Omental fat pad (tissue), 4 donors: Measurements from ENCODE around the gene MAPK1IP1L. TPM values are rescaled to one million over a fixed set of nuclear protein-coding genes. Genes with fewer than 3 reads are reported as not detected.
"Not testable (repeated sequence)": the region's sequence is repeated elsewhere in the genome, so short reads cannot be mapped to it uniquely, and the experiment has no call there.

Experiments used
- ATAC-seq: fragments of 150-250 bp; one replicate; pipeline ENCODE4 v1.9.1; 2016; ENCODE audit warnings: mild to moderate bottlenecking, moderate library complexity; ENCODE audit not compliant: low FRiP score
- DNase-seq: peaks from one replicate; pipeline ENCODE4 v3.0.0-alpha.2; 2019; ENCODE audit warnings: low spot score
- CTCF ChIP-seq, 3 donors: fragments of 450-650 bp; IDR thresholded peaks; one replicate each; pipeline ENCODE4 v1.5.1; 2016 to 2017; ENCODE audit warnings: antibody characterized with exemption in 3 of 3, mild to moderate bottlenecking in 3 of 3, moderate library complexity in 2 of 3
- total RNA-seq, 4 donors: library from RNA; depleted of rRNA; stranded (reverse); fragments of >200 nt; gene quantifications; one replicate each; pipeline ENCODE4 v1.1.0, GENCODE V29; 2016

MAPK1IP1L gene
- total RNA-seq, 4 donors from 2014 or later, result 32.5 to 81.3 (median 68.8) TPM

- TF ChIP-seq CTCF (IDR thresholded peaks at IDR 0.05), result no peak
- no peak for ATAC-seq
- DNase-seq, result no peak
Measured at GRCh38 chr14:55054098-55054497, 2.7 kb downstream of the MAPK1IP1L start.

- ATAC-seq (no peak), DNase-seq (no peak)
- TF ChIP-seq CTCF (IDR thresholded peaks at IDR 0.05), result no peak
Measured at GRCh38 chr14:55057919-55058318, 6.5 kb downstream of the MAPK1IP1L start.

GRCh38 chr14:55059333-55059732, 7.9 kb downstream of the MAPK1IP1L start:
- no peak for DNase-seq
- no peak for ATAC-seq
- TF ChIP-seq CTCF (IDR thresholded peaks at IDR 0.05), result no peak

GRCh38 chr14:55062517-55063351, 11.3 kb downstream of the MAPK1IP1L start:
- ATAC-seq (peak; percentile 74), DNase-seq (no peak)
- TF ChIP-seq CTCF (IDR thresholded peaks at IDR 0.05), result no peak

- DNase-seq, ATAC-seq: not testable (repeated sequence)
Measured at GRCh38 chr14:55064896-55065295, 13.4 kb downstream of the MAPK1IP1L start.

GRCh38 chr14:55065411-55065810, 14.0 kb downstream of the MAPK1IP1L start:
- no peak for ATAC-seq
- DNase-seq, result no peak
- TF ChIP-seq CTCF (IDR thresholded peaks at IDR 0.05), result no peak

- TF ChIP-seq CTCF (IDR thresholded peaks at IDR 0.05), result no peak
- DNase-seq (no peak), ATAC-seq (no peak)
Measured at GRCh38 chr14:55066223-55066622, 14.8 kb downstream of the MAPK1IP1L start.
